ENCODE measurements around the gene LZTR1. TPM values are rescaled to one million over a fixed set of nuclear protein-coding genes. Genes with fewer than 3 reads are reported as not detected.

LZTR1 gene
- total RNA-seq, 4 donors from 2014 or later = 18.2 to 73.7 (median 56.1) TPM

DNA sequence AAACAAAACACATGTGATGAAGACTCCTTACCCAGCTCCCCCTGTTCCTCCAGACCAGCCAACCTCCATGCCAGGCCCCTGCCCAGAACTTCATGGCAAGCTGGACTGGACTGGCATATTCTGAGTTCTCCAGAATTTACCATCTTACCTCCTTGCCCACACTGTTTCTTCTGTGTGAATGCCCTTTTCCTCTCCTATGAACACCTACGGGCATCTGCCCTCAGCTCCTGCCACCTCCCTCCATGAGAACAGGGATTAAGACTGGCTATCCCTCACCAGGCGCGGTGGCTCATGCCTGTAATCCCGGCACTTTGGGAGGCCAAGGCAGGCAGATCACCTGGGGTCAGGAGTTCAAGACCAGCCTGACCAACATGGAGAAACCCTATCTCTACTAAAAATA lies 21.5 kb upstream of the LZTR1 start:
- no peaks in the 10 kb centered on the region for H3K36me3 ChIP-seq
- DNase-seq = no peak
- TF ChIP-seq, protein P1, sequence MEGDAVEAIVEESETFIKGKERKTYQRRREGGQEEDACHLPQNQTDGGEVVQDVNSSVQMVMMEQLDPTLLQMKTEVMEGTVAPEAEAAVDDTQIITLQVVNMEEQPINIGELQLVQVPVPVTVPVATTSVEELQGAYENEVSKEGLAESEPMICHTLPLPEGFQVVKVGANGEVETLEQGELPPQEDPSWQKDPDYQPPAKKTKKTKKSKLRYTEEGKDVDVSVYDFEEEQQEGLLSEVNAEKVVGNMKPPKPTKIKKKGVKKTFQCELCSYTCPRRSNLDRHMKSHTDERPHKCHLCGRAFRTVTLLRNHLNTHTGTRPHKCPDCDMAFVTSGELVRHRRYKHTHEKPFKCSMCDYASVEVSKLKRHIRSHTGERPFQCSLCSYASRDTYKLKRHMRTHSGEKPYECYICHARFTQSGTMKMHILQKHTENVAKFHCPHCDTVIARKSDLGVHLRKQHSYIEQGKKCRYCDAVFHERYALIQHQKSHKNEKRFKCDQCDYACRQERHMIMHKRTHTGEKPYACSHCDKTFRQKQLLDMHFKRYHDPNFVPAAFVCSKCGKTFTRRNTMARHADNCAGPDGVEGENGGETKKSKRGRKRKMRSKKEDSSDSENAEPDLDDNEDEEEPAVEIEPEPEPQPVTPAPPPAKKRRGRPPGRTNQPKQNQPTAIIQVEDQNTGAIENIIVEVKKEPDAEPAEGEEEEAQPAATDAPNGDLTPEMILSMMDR (IDR thresholded peaks at IDR 0.05) = no peak
- no peak for TF ChIP-seq POLR2A (IDR thresholded peaks at IDR 0.05)
- H3K27ac ChIP-seq = no peak overlapping the region
- no peaks in the 10 kb centered on the region for H3K4me1 ChIP-seq
- H3K4me3 ChIP-seq = no peak overlapping the region
- no peaks in the 10 kb centered on the region for H3K9me3 ChIP-seq
- peaks cover 0 to 11% of the 10 kb centered on the region in 2 donors for H3K27me3 ChIP-seq
- intact Hi-C loops (cut with DNase I; ENCODE audit: low total_unique reads) = no loop called here

DNA sequence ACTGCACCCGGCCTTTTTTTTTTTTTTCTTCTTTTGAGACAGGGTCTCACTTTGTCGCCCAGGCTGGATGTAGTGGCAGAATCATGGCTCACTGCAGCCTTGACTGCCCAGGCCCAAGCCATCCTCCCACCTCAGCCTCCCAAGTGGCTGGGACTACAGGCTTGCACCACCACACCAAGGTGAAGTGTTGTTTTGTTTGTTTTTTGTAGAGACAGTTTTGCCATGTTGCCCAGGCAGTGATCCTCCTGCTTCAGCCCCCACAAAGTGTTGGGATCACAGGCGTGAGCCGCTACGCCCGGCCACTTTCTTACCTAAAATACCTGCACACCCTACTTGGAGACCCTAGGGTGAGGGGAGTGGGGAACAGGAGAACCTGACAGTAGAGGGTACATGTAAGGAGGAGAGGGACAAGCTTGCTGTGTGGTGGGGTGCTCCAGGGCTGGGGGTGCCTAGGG lies 19.6 kb upstream of the LZTR1 start:
- Histone ChIP-seq H3K36me3 (no peaks in the 10 kb centered on the region), H3K4me1 (no peaks in the 10 kb centered on the region), H3K9me3 (no peaks in the 10 kb centered on the region), H3K4me3 (no peak overlapping the region), H3K27me3 (peaks cover 0 to 11% of the 10 kb centered on the region in 2 donors), H3K27ac (no peak overlapping the region)
- DNase-seq = no peak
- intact Hi-C loops (cut with DNase I; ENCODE audit: low total_unique reads) = no loop called here
- TF ChIP-seq, protein P1 (IDR thresholded peaks at IDR 0.05) = no peak
- TF ChIP-seq POLR2A (IDR thresholded peaks at IDR 0.05) = no peak

DNA sequence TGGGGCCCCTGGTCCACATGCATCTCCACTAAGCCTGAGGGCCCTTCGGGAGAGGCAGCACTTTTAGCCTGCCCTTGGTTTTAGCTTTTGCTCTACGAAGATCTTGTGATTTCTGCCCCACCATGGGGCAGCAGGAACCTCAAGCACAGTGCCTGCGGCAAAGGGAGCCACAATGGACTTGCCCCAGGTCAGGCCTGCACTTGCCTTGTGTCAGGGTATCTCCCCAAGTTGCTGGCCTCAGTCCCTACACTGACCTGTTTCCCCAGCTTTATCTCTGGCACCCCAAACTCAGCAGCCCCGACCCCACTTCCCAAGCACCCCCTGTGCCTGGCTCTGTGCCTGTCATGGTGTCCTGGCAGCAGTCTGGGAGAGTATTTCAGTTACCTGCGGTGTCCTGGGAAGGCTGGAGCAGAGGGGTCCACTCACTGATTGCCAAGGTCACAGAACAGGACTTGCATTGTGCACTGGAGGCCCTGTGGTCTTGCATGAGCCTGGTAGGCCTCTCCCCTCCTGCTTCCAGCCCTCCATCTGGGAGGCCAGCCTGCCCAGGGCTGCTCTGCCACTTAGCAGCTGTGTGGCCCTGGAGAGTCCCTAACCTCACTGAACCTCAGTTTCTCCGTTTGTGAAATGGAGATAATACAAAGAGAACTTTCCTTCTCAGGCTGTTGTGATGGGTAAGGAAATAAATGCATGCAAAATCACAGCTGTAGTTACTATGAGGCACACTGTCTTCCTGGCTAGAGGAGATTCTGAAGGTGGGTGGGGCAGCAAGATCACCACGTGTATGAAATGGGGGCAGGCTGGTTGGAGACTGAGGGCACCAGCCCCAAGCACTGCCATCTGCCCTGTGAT lies 18.7 kb upstream of the LZTR1 start:
- no peaks in the 10 kb centered on the region for H3K36me3 ChIP-seq
- intact Hi-C loops (cut with DNase I; ENCODE audit: low total_unique reads) = no loop called here
- H3K4me1 ChIP-seq = no peaks in the 10 kb centered on the region
- H3K4me3 ChIP-seq = no peak overlapping the region
- TF ChIP-seq, protein P1 (IDR thresholded peaks at IDR 0.05) = no peak
- TF ChIP-seq POLR2A (IDR thresholded peaks at IDR 0.05) = no peak
- no peak for DNase-seq
- H3K9me3 ChIP-seq = no peaks in the 10 kb centered on the region
- no peak overlapping the region for H3K27ac ChIP-seq
- peaks cover 0 to 11% of the 10 kb centered on the region in 2 donors for H3K27me3 ChIP-seq

DNA sequence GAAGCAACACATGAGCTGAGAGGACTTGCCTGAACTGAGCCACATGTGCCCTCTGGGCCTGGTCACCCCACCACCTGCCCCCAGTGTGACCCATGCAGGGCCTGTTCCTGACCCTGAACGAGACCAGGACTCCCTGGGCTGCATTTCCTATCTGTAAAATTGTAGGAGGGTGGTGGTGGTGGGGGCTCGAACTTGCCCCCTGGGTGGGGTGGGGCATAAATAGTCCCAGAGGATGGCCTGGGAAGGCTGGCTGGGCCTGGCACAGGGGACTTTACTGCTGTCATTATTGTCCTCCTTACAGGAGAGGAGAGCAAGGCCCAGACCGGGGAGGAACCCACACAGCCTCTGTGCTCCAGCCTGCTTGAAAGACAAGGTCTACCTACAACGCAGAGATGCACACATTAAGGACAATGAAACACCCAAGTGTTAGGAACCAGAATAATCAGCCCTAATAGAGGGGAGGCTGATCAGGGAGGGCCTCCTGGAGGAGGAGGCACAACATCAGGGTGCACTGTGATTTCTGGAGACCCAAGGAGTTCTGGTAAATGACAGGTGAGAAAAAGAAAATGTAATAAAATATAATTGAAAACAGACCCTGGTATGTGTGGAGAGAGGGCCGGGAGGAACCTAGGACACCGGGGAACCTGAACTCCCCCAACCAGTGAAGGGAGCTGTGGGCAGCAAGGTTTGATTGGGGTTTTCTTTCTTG lies 17.9 kb upstream of the LZTR1 start:
- H3K27ac ChIP-seq = no peak overlapping the region
- H3K27me3 ChIP-seq = peaks cover 0 to 11% of the 10 kb centered on the region in 2 donors
- intact Hi-C loops (cut with DNase I; ENCODE audit: low total_unique reads) = no loop called here
- H3K4me3 ChIP-seq = peak overlapping the region in 1 of 2 donors; percentile 24
- no peaks in the 10 kb centered on the region for H3K9me3 ChIP-seq
- H3K36me3 ChIP-seq = no peaks in the 10 kb centered on the region
- DNase-seq = no peak
- TF ChIP-seq, protein P1 (IDR thresholded peaks at IDR 0.05) = no peak
- TF ChIP-seq POLR2A (IDR thresholded peaks at IDR 0.05) = no peak
- H3K4me1 ChIP-seq = no peaks in the 10 kb centered on the region

DNA sequence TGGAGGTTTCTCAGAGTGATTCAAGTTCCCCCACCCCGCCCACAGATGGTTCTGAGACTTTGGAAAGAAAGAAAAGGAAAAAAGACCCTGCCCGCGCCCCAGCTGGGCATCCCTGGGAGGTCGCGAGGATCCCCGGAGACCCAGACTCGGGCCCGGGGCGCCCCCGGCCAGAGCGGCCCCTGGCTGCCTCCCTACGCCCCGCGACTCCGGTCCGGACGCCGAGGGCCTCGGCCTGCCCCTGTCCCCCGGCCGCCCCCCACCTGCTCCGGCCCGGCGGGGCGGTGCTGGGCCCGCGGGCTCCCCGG lies 17.3 kb upstream of the LZTR1 start:
- Histone ChIP-seq H3K27ac (no peak overlapping the region), H3K27me3 (peaks cover 0 to 11% of the 10 kb centered on the region in 2 donors), H3K4me3 (peak overlapping the region in 1 of 2 donors; percentile 24), H3K9me3 (no peaks in the 10 kb centered on the region), H3K4me1 (no peaks in the 10 kb centered on the region), H3K36me3 (no peaks in the 10 kb centered on the region)
- DNase-seq = no peak
- intact Hi-C loops (cut with DNase I; ENCODE audit: low total_unique reads) = no loop called here
- no peak for TF ChIP-seq POLR2A (IDR thresholded peaks at IDR 0.05)
- TF ChIP-seq, protein P1 (IDR thresholded peaks at IDR 0.05) = no peak

Measured in uterus (tissue), 4 donors.